HG02870 (cell line): ENCODE results near the gene OSR1.

Source experiments
- ATAC-seq: cut with Tn5 transposase; IDR thresholded peaks from one replicate; pipeline ENCODE4 v1.9.1; 2021; ENCODE audit warnings: mild to moderate bottlenecking, moderate library complexity; ENCODE audit not compliant: unreplicated experiment

OSR1 gene

DNA sequence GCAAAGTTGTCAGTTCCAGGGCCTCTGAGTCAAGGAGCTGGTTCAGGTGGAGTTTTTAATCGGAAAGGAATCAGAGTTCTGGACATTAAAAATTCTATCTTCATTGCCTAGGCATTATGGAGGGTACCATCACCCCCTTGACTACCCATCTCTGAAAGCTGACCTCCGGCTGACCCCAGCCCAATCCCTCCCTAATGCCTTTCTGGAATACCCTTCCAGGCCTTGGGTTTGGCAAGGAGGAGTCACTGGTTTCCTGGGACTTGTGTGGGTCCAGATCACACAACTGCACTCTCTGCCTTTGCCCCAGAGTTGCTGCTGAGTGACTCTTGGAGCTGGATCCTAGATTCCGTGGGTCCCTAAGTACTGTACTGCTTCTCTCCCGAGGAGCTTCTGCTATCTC, 1.0 kb upstream of the OSR1 start:
- ATAC-seq, result no peak

DNA sequence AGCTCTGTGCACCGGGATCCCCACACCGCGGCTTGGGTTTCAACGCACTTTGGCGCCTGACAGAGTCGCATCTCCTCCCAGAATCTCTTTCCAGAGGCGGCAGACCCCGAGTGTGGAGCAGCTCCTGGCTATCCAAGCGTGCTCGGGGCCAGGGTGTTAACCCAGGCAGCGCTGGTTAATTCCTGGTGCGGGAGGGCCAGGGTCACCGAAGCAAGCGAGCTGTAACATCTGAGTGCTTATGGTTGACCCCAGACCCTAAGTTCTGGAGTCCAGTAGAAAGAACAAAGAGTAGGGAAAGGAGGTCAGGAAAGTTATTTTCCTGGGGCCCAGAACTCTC, 566 bp upstream of the OSR1 start:
- no peak for ATAC-seq

DNA sequence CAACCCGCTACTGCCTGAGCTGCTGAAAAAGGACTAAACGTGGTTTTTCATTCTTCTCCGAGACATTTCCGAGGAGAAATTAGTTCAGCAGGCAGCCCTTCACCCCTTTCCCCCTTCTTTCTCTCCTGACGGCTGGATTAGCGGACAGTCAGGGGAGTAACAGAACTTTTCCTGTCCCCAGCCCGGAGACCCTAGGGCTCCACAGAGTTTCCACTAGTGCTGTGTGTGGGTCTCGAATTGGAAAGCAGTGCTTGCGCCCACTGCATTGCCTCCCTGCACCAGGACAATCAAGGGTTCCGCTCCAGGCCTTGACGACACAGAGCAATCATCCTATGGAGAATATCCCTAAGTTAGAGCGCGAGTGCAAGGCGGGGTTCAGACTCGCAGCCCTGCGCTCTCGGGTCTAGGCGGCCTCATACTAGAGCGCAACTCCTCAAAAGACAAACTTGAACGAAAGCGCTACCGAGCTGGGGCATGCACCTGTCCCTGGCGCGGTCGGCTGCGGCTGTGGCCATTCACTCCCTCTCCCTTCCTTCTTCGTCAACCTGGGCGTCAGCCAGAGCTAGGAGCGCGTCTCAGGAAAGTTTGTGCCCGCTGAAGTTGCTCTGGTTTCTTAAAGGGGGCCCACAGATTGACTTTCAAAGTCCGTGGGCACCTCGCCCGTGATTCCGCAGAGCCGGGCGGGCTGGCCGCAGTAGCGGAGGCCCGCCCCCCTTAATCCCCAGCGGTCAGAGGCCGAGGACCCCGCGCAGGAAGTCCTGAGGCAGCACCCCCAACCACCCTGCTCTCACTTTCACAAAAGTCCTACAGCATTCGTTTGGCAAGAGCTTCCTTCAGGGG, 801 bp downstream of the OSR1 start:
- no peak for ATAC-seq

DNA sequence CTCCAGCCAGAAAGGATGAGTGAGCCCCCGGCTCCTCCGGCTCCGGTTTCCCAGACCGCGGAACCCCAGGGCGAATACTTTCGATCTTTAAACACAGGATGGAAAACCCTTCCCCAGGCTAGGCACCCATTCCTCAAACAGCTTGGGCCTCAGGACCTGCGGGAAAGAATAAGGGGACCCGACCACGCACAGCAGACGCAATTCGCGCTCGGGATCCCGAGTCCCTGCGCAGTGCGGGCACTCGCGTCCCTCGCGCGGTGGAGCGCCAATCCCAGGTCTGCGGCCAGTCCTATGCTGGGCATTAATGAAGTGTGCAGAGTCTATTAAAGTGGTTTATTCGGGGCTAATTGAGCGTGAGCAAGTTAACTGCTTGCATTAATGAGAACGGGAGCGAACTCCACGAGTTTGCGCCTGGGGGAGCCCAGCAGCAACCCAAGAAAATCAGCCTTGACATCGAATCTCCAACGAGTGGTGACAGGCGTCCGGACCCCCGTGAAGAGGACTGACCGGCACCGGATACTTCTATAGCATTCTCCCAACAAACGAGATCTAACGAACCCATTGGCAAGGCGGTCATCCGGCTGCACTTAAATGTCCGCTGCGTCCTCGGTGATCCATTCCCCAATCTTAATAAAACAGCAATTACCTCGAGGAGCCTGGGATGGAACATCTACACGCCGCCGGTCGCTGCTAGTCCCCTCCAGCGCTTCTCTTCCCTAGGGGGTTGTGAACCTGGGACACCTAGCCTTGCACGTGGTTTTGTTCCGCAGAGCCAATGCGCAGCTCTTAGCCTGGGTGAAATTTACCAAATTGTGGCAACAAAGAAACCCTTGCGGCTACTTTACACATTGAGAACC, 1.6 kb downstream of the OSR1 start:
- ATAC-seq, result no peak

DNA sequence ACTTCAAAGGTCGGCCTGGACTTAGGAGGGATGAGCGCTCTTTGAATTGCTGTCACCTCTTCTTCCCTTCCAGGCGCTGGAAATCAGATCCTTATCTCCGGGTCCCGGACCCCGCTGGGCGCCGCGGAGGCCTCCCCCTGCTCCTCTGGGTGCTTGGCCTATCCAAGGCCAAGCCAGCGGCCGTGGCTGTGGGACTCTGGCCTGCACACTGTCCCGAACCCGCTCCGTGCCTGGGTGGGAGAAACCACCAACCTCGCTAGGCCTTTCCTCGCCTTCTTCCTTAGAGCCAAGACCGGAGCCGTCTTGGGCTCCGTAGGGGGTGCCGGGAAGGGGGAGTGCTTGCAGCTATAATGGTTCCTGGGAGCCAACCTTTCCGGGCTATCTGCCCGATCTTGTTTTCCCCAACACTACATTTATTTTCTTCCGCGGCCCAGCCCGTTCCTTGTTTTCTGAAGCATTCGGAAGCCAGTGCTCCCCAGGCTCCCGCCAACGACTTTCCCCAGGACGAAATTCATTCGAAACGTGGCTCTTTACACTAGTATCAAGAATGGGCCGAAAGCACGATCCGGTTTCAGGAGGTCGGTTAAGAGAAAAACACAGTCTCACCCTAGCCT, 2.4 kb downstream of the OSR1 start:
- no peak for ATAC-seq

DNA sequence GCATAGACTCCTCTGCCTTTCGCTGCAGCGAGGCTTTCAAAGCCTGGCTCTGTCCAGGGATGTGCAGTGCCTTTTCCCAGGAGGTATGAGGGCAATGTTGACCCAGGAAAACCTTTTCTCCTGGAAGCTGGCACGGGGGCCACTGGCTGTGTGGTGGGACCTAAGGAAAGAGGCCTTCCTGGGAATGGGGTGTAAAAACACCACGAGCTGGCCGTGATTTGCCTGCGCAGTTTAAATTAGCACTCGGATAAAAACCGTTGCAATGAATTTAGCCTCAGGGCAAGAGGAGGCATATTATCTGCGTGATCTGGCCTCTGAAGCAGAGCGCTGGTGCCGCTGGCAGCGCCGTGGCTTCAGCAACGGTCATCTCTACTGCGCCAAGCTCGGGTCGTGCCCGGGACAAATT, 3.0 kb downstream of the OSR1 start:
- no peak for ATAC-seq

DNA sequence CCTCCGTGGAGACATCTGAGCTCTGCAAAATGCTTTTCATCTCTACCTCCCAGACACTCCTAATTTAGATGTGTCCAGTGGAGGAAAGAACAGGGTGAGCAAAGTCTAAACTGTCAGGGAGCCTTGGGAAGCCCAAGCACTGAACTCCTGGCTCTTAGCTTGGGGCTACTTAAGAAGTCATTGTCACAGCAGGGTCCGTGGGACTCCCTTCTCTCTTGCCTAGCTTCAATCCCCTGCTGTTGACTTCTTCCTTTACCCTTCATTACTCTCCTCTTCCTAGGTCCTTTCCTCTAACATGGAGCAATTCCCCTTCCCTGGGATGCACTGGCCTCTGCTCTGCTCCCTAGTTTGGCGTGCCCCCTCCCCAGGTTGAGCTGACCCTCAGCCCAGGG, 3.4 kb downstream of the OSR1 start:
- ATAC-seq, result no peak

DNA sequence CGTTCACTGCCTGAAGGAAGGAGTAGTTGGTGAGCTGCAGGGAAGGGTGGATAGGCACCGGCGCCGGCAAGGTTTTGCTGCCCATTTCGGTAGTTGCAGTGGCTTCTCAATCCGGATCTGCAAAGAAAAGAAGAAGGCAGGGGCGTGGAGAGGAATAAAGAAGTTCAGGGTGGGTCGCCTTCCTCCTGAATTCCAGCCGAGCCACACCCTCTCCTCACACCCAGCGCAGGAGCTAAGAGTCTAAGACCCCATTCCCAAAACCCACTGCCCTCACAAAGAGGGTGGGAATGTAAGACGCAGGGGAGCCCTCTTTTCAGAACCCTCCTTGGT, 4.7 kb downstream of the OSR1 start:
- no peak for ATAC-seq

DNA sequence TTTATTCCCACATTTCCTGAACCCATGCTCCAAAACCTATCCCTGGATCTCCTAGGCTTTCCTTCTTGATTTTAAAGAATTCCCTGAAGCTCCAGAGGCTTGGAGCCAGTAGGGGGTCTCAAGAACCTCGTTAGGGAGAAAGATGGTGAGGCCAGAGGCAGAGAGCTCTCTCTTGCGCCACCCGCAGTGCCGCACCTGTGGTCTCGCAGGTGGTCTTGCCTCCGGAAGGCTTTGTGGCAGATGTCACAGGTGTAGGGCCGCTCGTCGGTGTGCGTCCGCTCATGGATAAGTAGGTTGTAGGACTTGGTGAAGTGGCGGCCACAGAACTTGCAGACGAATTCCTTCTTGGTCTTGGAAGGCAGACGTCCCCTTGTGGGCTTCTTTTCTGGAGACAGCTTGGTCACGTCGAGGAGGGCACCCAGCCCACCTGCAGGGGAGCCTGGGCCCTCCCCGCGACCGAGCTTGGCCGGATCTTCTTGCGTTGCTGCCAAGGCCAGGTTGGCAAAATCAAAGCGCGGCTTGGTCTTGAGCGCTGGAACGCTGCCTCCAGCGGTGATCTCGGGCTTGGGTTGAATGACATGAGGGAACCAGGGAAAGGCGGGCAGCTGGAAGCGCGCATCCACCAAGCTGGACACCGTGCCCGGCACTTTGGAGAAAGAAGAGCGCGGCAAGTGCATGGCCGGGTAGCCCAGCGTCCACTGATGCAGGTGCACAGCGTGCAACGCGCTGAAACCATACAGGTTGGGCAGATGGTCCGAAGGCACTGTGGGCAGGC, 5.3 kb downstream of the OSR1 start:
- ATAC-seq, result no peak

DNA sequence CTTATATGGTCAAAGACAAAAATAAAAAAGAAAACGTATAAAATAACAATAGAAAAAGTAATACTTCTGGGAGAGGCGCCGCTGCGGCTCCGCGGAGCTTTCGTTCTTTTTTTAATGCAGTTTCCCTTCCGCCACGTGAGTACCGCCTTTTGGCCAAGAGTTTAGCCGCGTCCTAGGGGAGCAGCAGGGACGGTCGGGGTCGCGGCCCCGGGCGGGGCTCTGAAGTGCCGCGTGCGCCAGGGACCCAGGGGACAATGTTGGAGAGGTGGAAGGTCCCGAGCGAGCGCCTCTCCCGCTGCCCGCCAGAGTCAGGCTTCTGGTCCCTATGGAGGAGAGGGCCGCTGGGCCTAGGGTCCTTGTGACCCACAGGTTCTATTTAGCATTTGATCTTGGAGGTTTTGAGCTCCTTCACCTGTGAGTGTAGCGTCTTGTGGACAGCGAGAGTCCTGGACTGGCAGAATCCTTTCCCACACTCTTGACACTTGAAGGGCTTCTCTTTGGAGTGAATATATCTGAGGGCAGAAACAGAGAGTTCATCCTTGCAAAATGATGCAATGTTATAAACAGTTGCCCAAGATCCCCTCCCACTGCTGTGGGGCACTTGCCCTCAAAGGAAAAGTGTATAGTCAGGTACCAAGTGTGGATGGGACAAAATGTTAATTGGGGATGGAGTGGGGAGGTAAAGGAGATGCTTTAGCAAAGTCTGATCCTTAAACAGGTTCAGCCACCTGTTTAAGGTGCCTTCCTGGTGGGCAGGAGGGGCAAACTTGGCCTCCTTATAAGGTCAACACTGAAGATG, 6.3 kb downstream of the OSR1 start:
- ATAC-seq, result no peak

DNA sequence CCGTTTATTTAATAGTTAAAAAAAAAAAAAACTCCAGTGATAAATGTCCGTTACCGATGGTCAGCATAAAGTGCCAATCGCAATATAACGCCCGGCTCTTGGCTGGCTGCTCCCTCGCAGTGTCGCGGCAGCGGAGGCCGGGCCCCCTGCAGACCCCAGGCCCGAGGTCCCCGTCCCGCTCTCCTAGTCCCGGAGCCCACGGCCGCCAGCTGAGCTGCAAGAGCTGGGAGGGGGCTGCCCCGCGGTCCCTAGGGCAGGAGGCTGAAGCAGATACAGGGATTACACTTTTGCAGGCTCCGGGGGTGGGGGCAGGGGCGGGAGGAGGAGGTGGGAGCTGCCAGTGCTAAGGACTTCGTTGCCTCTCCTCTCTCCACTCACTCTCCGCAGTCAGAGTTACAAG, 6.9 kb downstream of the OSR1 start:
- ATAC-seq, result no peak

DNA sequence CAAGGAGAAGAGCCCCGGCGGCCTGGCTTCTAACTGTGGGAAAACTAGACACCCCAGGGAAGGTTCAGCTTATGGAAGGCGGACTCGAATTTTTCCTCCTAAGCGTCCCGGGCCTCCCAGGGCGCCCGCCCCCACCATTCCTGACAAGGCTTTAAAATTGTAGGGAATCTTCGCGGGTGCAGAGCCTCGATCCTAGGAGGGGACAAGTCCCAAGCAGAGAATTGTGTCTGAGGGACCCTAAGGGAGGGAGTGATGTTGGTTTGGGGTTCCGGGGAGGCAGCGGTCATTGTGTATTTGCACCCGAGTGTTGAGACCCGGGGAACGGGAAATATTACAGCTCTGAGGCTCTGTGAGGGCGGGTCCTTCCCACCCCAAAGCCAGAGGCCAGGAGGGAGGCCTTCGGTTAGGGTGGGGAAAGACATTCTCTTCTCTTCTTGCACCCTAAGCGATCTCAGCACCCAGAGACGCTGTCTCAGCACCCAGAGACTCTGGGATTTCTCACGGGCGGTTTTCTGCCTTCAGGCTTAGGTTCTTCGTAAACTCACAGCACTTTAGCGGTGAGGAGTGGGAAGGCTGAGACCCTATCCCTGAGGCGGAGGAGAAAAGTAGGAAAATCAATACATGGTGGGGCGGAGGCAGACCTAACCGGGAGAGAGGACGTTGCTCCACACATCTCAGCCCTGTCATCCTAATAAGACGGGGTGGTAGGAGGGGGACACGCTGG, 7.6 kb downstream of the OSR1 start:
- no peak for ATAC-seq

DNA sequence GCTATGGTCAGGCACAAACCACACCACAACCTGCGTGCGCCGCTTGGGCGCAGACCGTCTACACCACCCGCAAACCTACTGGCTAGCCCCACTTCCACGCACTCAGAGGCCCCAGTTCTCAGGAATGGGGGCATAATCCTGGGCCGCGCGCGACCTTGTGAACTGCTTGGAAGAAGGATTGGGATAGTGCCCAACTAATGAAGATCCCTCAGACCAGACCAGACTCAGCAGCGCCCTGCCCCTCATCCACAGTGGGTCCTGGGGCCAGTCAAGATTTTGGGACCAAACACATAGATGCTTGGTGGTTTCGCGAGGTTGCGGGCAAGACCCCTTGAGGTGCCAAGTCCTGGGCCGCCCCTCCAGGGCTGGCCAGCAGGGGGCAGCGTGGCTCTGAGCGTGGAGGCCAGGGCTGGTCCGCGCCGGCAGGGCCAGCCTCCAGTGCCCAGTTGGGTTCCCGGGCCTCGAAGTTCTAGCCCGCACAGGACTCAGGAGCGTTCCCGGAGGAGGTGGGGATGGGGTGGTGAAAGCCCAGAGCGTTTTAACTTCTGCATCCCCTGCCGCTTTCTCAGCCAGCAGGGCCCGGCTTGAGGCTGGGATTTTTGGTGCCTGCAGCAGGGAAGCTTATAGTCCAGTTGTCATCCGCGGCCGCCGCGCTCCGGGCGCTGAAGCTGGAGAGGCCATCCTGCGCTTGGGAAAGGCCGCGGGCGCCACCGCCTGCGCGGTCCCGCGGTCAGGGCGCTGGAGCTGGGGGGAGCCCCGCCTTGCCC, 8.3 kb downstream of the OSR1 start:
- ATAC-seq, result no peak

DNA sequence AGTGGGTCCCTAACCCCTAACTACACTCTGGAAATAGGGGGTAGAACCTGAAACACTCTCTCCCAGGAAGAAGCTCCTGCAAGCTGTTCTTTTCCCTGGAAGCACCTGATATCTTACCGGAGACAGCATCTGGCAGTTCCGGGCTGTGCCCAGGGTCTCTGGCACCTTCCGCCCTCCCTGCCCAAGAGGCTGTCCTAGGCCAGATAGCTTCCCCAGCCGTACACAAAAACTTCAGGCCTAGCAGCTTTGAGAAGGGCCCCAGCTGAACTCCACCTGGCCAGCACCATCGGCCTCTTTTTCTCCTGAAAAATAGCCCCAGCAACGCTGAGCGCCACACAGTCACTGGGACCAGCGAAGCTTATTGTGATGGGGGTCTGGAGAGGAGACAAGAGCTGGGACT, 9.7 kb downstream of the OSR1 start:
- ATAC-seq, result no peak

DNA sequence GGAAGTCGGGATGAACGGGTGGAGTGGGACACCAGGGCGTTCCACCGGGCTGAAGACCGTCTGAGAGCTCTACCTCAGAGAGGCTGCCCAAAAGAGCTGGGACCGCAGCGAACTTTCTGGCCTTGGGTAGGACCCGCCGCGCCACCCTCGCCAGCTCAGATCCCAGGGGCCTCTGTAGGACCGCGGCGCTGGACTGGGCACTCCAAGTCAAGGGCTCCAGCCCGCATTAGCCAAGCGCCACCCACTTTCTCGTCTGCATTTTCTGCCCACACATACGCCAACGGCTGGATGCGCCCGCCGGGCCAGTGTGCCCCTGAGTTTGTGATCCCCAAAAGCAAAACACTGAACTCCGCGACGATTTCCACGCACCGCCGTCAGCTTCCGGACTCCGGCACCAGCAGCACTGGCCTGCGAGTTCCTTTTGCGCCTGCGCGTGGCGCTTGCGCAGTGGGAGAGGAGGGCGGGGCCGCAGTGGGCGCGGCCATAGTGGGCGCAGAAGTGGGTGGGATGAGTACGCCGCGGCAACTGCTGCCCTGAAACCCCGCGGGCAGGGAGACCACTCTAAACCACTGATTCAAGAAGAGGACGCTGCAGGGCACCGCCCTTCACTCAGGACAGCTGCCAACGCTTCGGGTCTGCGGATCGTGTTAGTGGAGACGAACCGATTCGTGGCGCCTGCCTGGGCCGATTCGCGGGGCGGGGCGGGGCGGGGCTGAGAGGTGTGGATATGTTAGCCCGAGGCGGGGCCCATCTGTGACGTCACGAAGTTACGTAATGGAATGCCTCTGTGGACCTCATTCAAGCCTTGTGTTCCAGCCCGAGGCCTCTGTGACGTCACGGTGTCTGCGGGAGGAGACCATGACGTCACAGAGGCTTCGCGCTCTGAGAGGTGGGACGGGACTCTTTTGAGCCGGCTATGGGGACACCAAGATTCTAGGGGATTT, 10.5 kb downstream of the OSR1 start:
- peak; percentile 86 for ATAC-seq

DNA sequence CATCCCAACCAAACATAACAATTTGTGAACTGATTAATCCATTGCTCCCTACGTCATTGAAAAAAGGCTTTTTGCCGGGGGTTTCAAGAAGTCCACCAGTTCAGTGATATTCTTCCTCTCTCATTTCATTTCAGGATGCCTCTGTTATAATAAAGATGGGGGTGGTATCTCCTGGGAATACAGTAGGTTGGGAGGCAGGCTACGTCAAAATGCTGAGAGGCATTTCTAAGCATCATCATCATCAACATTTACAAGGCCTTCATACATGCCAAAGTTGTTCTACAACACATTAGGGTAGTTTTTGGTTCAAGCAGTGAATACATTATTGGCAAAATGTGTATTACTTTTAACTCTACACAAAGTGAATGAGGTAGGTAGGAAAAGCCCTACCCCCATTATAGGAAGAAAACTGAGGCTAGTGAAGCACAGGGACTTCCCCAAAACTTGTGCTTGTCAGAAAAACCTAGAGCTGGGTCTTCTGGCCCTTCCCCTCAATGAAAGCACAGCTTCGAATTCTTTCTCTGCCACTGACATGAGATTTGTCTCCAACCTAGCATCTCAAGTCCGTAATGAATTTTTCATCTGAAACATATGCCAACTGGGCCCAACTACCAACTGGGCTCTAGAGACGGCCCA, 11.3 kb downstream of the OSR1 start:
- ATAC-seq, result peak; percentile 11

DNA sequence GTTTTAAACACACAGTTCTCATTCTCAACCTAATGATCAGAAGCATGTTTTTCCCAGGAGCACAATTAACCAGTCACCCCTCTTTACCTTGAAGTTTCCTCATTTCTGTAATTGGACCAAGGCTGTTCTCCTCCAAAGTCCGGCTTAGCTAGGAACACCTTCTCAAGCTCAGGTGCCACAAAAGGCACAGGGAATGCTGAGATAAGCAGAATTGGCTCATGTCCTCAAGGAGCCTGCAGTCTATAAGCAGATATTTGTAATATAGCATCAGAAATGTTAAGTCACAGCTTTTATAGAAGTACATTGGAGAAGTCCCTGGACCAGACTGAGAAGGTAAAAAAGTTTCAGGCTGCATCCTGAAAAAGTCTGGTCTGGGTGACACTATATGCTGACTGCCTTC, 20.7 kb downstream of the OSR1 start:
- no peak for ATAC-seq

DNA sequence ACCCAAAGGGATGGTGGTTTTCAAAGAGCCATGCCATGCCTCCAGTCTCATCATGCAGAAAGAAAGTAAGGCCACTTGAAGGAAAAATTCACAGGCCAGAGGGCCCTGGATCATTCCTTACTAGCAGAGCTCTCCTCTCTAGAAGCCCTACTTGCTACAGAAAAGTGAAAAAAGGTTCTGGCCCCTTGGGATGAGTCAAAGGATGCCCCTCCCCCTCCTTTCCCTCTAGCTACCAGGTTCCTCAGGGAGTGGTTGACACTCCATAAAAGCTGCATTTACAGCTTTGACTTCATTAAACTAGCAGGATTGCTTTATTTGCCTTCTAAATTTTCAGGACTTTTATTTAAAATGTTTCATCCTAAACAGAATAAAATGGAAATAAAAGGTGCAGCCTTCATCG, 21.2 kb downstream of the OSR1 start:
- ATAC-seq, result no peak
